Measurements from ENCODE around the gene SDHA.

The SDHA gene

DNA sequence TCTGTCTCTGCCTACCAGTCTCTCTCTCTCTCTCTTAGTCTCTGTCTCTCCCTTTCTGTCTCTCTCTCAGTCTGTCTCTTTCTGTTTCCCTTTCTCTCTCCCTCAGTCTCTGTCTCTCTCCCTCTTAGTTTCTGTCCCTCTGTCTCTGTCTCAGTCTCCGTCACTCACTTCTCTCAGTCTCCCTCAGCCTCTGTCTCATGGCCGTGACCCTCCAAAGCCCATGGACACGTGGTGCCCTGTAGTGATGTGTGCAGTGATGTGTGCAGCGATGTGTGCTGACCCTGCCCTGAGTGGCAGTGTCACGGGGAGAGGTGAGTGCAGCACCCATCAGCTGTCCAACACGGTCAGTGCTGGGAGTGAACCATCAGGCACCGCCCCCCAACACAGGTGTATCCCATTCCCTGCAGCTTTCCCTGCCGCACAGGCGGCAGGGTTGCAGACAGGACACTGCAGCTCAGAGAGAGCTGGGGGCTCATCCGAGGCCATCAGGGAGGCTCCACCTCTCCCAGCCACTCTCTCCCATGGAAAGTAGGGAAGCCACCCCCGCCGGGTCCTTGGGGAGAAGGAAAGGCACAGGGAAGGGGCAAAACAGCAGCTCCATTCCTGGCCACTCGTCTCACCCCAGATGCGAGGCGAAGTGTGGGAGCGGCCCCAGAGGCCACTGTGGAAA, 27.6 kb upstream of the SDHA start:
- no peak overlapping the region for H3K27ac ChIP-seq
- TF ChIP-seq ZFX (IDR thresholded peaks at IDR 0.05; ENCODE audit: borderline replicate concordance) (no peak), CTCF (IDR thresholded peaks at IDR 0.05) (no peak)

DNA sequence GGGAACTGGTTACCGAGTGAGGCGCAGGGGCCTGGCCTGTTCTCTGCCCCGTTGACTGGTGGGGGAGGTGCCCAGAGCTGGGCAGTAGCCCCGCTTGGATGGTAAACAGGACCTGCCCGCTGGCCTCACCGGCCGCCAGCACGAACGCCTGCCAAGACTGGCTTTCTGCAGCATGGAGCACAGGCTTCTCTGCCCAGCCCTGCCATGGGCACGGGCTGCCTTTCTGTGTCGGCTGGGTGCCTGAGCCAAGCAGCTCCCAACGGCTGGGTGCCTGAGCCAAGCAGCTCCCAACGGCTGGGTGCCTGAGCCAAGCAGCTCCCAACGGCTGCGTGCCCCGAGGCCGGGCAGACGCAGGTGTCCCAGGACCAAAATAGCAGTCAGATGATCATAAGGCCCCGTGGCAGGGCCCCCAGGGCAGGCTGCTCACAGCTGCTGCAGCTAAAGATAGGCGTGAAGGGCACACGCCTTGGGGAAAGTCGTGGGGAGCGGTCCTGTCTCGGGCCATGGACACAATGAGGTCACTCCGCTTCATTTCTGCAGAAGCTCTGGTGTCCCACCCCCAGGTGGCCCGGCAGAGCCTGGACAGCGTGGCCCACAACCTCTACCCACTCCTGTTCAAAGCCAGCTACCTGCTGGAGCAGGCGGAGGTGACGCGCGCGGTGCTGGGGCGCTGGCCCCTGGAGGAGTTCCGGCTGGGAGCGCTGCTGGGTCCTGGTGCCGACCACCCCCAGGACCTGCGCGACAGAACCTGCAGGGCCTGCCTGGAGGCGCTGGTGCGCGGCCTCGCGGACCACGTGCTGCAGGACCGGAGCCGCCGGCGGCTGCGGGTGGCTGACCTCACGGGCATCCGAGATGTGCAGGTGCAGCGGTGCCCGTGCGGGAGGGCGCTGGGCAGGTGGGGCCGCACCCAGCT, 26.8 kb upstream of the SDHA start, which contains the start of gene LRRC14B:
LRRC14B (plus strand) TSS at position 460 of the 913 bp plus-strand sequence; CDS start at position 504, 44 bp downstream.
- H3K27ac ChIP-seq: no peak within 1 kb of the TSS
- no peak for TF ChIP-seq CTCF (IDR thresholded peaks at IDR 0.05)
- TF ChIP-seq ZFX (IDR thresholded peaks at IDR 0.05; ENCODE audit: borderline replicate concordance): no peak

DNA sequence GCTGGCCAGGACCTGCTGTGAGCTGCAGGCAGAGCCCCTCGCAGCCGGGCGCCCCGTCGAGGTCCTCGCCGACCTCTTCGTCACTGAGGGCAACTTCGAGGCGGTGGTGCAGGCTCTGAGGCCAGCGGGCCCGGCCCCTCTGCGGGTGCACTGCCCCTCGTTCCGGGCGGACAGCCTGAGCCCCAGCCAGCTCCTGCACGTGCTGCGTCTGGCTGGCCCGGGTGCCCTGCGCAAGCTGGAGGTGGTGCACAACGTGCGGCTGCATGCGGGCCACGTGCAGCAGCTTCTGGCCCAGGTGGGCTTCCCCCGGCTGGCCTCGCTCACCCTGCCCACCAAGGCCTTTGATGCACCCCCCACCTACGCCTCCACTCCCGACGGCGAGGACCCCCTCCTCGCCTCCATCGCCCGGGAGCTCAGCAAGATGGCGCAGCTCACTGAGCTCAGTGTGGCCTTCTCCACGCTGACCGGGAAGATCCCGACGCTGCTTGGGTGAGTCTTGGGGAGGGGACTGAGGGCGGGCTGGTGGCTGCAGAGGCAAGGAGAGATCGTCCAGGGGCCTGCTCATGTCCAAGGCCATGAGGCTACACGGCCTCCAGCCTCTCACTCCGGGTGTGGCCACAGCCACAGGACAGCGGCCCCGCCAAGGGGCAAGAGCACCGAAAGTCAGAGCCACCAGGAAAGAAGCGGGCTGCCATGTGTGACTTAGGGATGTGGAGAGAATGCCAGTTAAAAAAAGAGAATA, 26.0 kb upstream of the SDHA start:
- no peak for TF ChIP-seq ZFX (IDR thresholded peaks at IDR 0.05; ENCODE audit: borderline replicate concordance)
- no peak for TF ChIP-seq CTCF (IDR thresholded peaks at IDR 0.05)
- no peak overlapping the region for H3K27ac ChIP-seq

GRCh38 chr5:192691-192969, 25.5 kb upstream of the SDHA start:
- no peak overlapping the region for H3K27ac ChIP-seq
- TF ChIP-seq CTCF (IDR thresholded peaks at IDR 0.05): no peak
- TF ChIP-seq ZFX (IDR thresholded peaks at IDR 0.05; ENCODE audit: borderline replicate concordance): no peak

GRCh38 chr5:192970-193831, 24.9 kb upstream of the SDHA start:
- TF ChIP-seq CTCF (IDR thresholded peaks at IDR 0.05) (no peak), ZFX (IDR thresholded peaks at IDR 0.05; ENCODE audit: borderline replicate concordance) (no peak)
- no peak overlapping the region for H3K27ac ChIP-seq

DNA sequence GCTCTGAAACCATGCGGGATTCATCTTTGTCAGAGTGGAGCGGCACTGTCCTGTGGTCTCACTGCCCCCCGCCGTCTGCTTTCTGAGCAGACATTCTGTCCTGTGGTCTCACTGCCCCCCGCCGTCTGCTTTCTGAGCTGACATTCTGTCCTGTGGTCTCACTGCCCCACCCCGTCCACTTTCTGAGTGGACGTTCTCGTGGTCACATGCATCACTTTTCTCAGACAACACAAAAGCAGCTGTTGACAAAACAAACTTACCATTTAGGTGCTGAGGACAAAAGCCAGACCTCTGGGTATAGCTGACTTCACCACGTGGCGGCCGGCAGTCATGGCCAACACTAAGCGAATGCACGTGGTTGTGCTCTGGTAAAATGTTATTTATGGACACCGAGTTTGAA, 24.0 kb upstream of the SDHA start:
- no peak for TF ChIP-seq CTCF (IDR thresholded peaks at IDR 0.05)

More for the DNA sequence above, 24.0 kb upstream of the SDHA start:
- H3K27ac ChIP-seq: no peak overlapping the region

Data from 22Rv1 (cell line).